HAP-1 (cell line): ENCODE measurements around the gene AXIN1.

Experiments used
- DNase-seq, 2 experiments: peaks; one replicate each; pipeline ENCODE4 v3.0.0-alpha.2; 2016 to 2020; ENCODE audit warnings: low spot score in 2 of 2
- H3K27me3 ChIP-seq: fragments of 250-450 bp; sonication (Bioruptor Pico); 2 replicates; pipeline ENCODE4 v1.5.1; 2020; ENCODE audit warnings: low read depth, mild to moderate bottlenecking, moderate library complexity
- H3K36me3 ChIP-seq: fragments of 250-450 bp; sonication (Bioruptor Pico); replicated peaks from 2 replicates; pipeline ENCODE4 v1.5.1; 2020; ENCODE audit warnings: mild to moderate bottlenecking
- H3K4me1 ChIP-seq: fragments of 250-450 bp; sonication (Bioruptor Pico); 2 replicates; pipeline ENCODE4 v1.5.1; 2020; ENCODE audit warnings: mild to moderate bottlenecking
- H3K4me3 ChIP-seq: fragments of 250-450 bp; sonication (Bioruptor Pico); 2 replicates; pipeline ENCODE4 v1.5.1; 2020; ENCODE audit warnings: mild to moderate bottlenecking, moderate library complexity
- H3K9me3 ChIP-seq: fragments of 250-450 bp; sonication (Bioruptor Pico); 2 replicates; pipeline ENCODE4 v1.5.1; 2020; ENCODE audit warnings: mild to moderate bottlenecking, moderate library complexity
- in situ Hi-C: fragments of 300-500 bp; cut with MboI; formaldehyde crosslinking; loops from 3 replicates; pipeline ENCODE4 v1.14.3; 2020; ENCODE audit warnings: low sequenced_read_pairs, inconsistent platforms, mixed read lengths

The AXIN1 gene

GRCh38 chr16:240559-240958 lies 112.0 kb downstream of the AXIN1 start:
- Histone ChIP-seq H3K36me3 (no peaks in the 10 kb centered on the region), H3K4me3 (no peak overlapping the region), H3K9me3 (no peaks in the 10 kb centered on the region; the same call in 1 of the 2 replicates), H3K4me1 (0 out of 2 replicates have a peak, but pooled peaks cover 2% of the 10 kb centered on the region), H3K27me3 (no peaks in the 10 kb centered on the region)
- DNase-seq: no peak
- in situ Hi-C loops: no loop called here

- no peaks in the 10 kb centered on the region for H3K36me3 ChIP-seq
- 0 out of 2 replicates have a peak, but pooled peaks cover 2% of the 10 kb centered on the region for H3K4me1 ChIP-seq
- H3K4me3 ChIP-seq: no peak overlapping the region
- no peaks in the 10 kb centered on the region for H3K27me3 ChIP-seq
- DNase-seq: no peak
- in situ Hi-C loops: no loop called here
- no peaks in the 10 kb centered on the region; the same call in 1 of the 2 replicates for H3K9me3 ChIP-seq
Measured at GRCh38 chr16:239948-240277, 112.6 kb downstream of the AXIN1 start.
